GM12891 (cell line): ENCODE measurements around the gene TMEM14C.

Experiments
- PAX5 ChIP-seq: IDR thresholded peaks from 2 replicates; pipeline ENCODE4 v1.6.1; 2011; ENCODE audit warnings: low read length, moderate library complexity, mild to moderate bottlenecking; ENCODE audit not compliant: insufficient read depth, severe bottlenecking
- POLR2A ChIP-seq: IDR thresholded peaks from 2 replicates; pipeline ENCODE4 v1.6.1; 2011; ENCODE audit warnings: low read depth, low read length, control low read depth
- POLR2AphosphoS5 ChIP-seq: IDR thresholded peaks from 2 replicates; pipeline ENCODE4 v1.6.1; 2011; ENCODE audit warnings: low read depth, low read length, control low read depth
- POU2F2 ChIP-seq: IDR thresholded peaks from 2 replicates; pipeline ENCODE4 v1.6.1; 2011; ENCODE audit warnings: low read depth, mild to moderate bottlenecking, control low read depth, low read length, moderate library complexity
- TAF1 ChIP-seq: IDR thresholded peaks from 2 replicates; pipeline ENCODE4 v1.6.1; 2011; ENCODE audit warnings: low read depth, low read length, control low read depth

DNA sequence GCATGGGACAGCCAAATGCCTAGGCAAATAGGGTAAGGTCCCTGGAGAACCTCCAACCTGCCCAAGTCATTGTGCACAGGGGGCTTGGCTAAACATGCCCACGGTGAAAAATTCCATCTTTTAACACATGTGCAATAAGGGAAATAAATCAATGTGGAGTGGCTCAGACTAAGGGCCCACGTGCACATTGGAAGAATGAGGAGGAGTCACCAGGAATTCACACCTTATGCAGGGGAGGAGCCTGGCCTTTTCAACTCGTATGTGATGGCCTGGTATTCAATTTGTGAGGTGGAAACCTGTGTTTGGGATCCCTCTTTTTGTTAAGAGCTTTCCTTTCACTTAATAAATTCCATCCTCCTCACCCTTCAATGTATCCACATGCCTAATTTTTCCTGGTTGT, 41.1 kb upstream of the TMEM14C start:
- TF ChIP-seq TAF1 (no peak), POU2F2 (no peak), POLR2A (no peak), POLR2AphosphoS5 (no peak), PAX5 (no peak)
